ENCODE data around the gene C16orf82. TPM values are rescaled to one million over a fixed set of nuclear protein-coding genes. Genes with fewer than 3 reads are reported as not detected.
A peak's percentile ranks its signal among the peaks of the same experiment; 100 is the strongest.

Gene C16orf82
- total and polyA plus RNA-seq, 9 of the 15 experiments (the other 6 are each of a cell fraction or from before 2014, with no cell fraction given), result not detected

- no TSS peak for BruUV-seq (replicated peaks)
- intact Hi-C loops (cut with micrococcal nuclease), result no loop called here
- ChIA-PET POLR2A (no interaction called here), CTCF (ENCODE audit: low intra/inter-chr PET ratio) (no interaction called here)
- no peaks in the 10 kb centered on the region for H3K9me1 ChIP-seq (ENCODE audit: control insufficient read depth, insufficient read depth, low read length)
- no peaks in the 10 kb centered on the region for H3K9me3 ChIP-seq (replicated peaks; ENCODE audit: control insufficient read depth, insufficient read depth, low read depth, low read length)
- ATAC-seq (no peak), DNase-seq (ENCODE audit: extremely low read depth in 1 of 4, low spot score in 3 of 4) (no peak), FAIRE-seq (no peak)
- no peak overlapping the region for H3K4me2 ChIP-seq (ENCODE audit: insufficient read depth, low read length)
- in situ Hi-C loops (cut with MboI), result no loop called here
- H3K9ac ChIP-seq (ENCODE audit: insufficient read depth in 1 of 2, low read depth in 2 of 2, low read length in 2 of 2), result no peak overlapping the region
- no peak for TF ChIP-seq ERF (CRISPR knock-in tag; IDR thresholded peaks at IDR 0.05)
- TF ChIP-seq ZNF133 (CRISPR knock-in tag; IDR thresholded peaks at IDR 0.05), result no peak
- no peak for TF ChIP-seq ZNF121 (CRISPR knock-in tag; conservative IDR thresholded peaks at IDR 0.05)
- H4K20me1 ChIP-seq (replicated peaks; ENCODE audit: control insufficient read depth, insufficient read depth, low read length), result no peaks in the 10 kb centered on the region
- H2AFZ ChIP-seq (ENCODE audit: low read depth, low read length), result no peak overlapping the region
- H3K4me3 ChIP-seq, result no peak overlapping the region
- H3K4me1 ChIP-seq (replicated peaks in 1 of 2; ENCODE audit: control insufficient read depth in 2 of 2, insufficient read depth in 2 of 2, low read length in 2 of 2), result no peaks in the 10 kb centered on the region
- H3K36me3 ChIP-seq (ENCODE audit: control insufficient read depth, insufficient read depth, low read length), result no peaks in the 10 kb centered on the region
- no peaks in the 10 kb centered on the region for H3K79me2 ChIP-seq (ENCODE audit: control insufficient read depth, insufficient read depth, low read length)
- WGBS (ENCODE audit: insufficient coverage, low coverage, missing lambda C conversion rate), result 4% methylated on average over 11 of the region's 11 CpGs
- no peak overlapping the region for H3K27ac ChIP-seq (ENCODE audit: extremely low read depth, low read depth, low read length)
- peaks cover 2 to 30% of the 10 kb centered on the region in 2 experiments; a peak in 3 of 5 replicates for H3K27me3 ChIP-seq (ENCODE audit: control insufficient read depth in 2 of 2, insufficient read depth in 2 of 2, low read length in 2 of 2)
Observed at GRCh38 chr16:27073733-27074132, 7.0 kb downstream of the C16orf82 start.

- intact Hi-C loops (cut with micrococcal nuclease) (no loop called here), in situ Hi-C loops (cut with MboI) (no loop called here)
- Histone ChIP-seq H3K9ac (ENCODE audit: insufficient read depth in 1 of 2, low read depth in 2 of 2, low read length in 2 of 2) (no peak overlapping the region), H3K4me1 (replicated peaks in 1 of 2; ENCODE audit: control insufficient read depth in 2 of 2, insufficient read depth in 2 of 2, low read length in 2 of 2) (no peaks in the 10 kb centered on the region), H3K9me1 (ENCODE audit: control insufficient read depth, insufficient read depth, low read length) (no peaks in the 10 kb centered on the region), H4K20me1 (replicated peaks; ENCODE audit: control insufficient read depth, insufficient read depth, low read length) (no peaks in the 10 kb centered on the region), H3K27ac (ENCODE audit: extremely low read depth, low read depth, low read length) (no peak overlapping the region), H3K4me2 (ENCODE audit: insufficient read depth, low read length) (no peak overlapping the region), H2AFZ (ENCODE audit: low read depth, low read length) (no peak overlapping the region), H3K4me3 (no peak overlapping the region), H3K79me2 (ENCODE audit: control insufficient read depth, insufficient read depth, low read length) (no peaks in the 10 kb centered on the region), H3K9me3 (replicated peaks; ENCODE audit: control insufficient read depth, insufficient read depth, low read depth, low read length) (no peaks in the 10 kb centered on the region), H3K36me3 (ENCODE audit: control insufficient read depth, insufficient read depth, low read length) (no peaks in the 10 kb centered on the region), H3K27me3 (ENCODE audit: control insufficient read depth in 2 of 2, insufficient read depth in 2 of 2, low read length in 2 of 2) (no peaks in the 10 kb centered on the region; a peak in 1 of 5 replicates)
- POLR2A ChIA-PET, result no interaction called here
- WGBS (ENCODE audit: insufficient coverage, low coverage, missing lambda C conversion rate), result 2% methylated on average over 4 of the region's 4 CpGs
- FAIRE-seq (peak; percentile 19), ATAC-seq (peak; percentile 83), DNase-seq (ENCODE audit: extremely low read depth in 1 of 4, low spot score in 3 of 4) (peak; percentile 28 to 43 (median 38))
- BruUV-seq (replicated peaks), result no TSS peak
- CTCF ChIA-PET (ENCODE audit: low intra/inter-chr PET ratio), result interaction anchor here (0.6 kb wide), 1 partner anchor 29 kb away, joined by 3 read pairs; no protein-coding TSS in a partner anchor
- TF ChIP-seq HCFC1 (IDR thresholded peaks at IDR 0.05; ENCODE audit: low read depth, low read length) (no peak), ZNF584 (CRISPR knock-in tag; IDR thresholded peaks at IDR 0.05; ENCODE audit: low read depth) (no peak), BCOR (IDR thresholded peaks at IDR 0.05) (peak; percentile 70), ZEB2 (IDR thresholded peaks at IDR 0.05) (peak; percentile 33; the same call in 1 of the 2 replicates), REST (IDR thresholded peaks at IDR 0.05; ENCODE audit: borderline replicate concordance) (peak; percentile 33; the same call in 1 of the 2 replicates), REST (CRISPR knock-in tag; IDR thresholded peaks at IDR 0.05; ENCODE audit: low read depth) (no peak), SREBF2 (CRISPR knock-in tag; IDR thresholded peaks at IDR 0.05) (no peak), ARNT (IDR thresholded peaks at IDR 0.05) (0 out of 4 replicates have a peak, but pooled peaks of 1 of the 2 experiments have one; percentile 34)
Observed at GRCh38 chr16:27080895-27081294, 14.2 kb downstream of the C16orf82 start.
